22Rv1 (cell line): ENCODE data around the gene TERT.

Source experiments
- ZFX ChIP-seq: fragments of 450-650 bp; IDR thresholded peaks from 2 replicates; pipeline ENCODE4 v1.6.1; 2017; ENCODE audit warnings: antibody characterized with exemption, borderline replicate concordance
- TF ChIP-seq, protein P1 (sequence below): fragments of 450-650 bp; IDR thresholded peaks from 2 replicates; pipeline ENCODE4 v1.5.1; 2017; ENCODE audit warnings: mild to moderate bottlenecking

DNA sequence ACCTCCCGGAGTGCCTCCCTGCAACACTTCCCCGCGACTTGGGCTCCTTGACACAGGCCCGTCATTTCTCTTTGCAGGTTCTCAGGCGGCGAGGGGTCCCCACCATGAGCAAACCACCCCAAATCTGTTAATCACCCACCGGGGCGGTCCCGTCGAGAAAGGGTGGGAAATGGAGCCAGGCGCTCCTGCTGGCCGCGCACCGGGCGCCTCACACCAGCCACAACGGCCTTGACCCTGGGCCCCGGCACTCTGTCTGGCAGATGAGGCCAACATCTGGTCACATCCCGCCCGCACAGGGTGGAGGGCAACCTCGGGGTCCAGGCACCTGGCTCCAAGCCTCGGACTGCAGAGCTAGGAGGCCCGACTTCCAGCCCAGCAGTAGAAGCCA lies 776 bp upstream of the TERT start:
- TF ChIP-seq, protein P1, sequence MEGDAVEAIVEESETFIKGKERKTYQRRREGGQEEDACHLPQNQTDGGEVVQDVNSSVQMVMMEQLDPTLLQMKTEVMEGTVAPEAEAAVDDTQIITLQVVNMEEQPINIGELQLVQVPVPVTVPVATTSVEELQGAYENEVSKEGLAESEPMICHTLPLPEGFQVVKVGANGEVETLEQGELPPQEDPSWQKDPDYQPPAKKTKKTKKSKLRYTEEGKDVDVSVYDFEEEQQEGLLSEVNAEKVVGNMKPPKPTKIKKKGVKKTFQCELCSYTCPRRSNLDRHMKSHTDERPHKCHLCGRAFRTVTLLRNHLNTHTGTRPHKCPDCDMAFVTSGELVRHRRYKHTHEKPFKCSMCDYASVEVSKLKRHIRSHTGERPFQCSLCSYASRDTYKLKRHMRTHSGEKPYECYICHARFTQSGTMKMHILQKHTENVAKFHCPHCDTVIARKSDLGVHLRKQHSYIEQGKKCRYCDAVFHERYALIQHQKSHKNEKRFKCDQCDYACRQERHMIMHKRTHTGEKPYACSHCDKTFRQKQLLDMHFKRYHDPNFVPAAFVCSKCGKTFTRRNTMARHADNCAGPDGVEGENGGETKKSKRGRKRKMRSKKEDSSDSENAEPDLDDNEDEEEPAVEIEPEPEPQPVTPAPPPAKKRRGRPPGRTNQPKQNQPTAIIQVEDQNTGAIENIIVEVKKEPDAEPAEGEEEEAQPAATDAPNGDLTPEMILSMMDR, result no peak
- no peak for TF ChIP-seq ZFX
